Stimulated activated CD8-positive, alpha-beta memory T cell treated with anti-CD3 and anti-CD28 coated beads, Interleukin-12 subunit alpha, Interleukin-12 subunit beta, amount 100 ng/mL, for 24 hours (primary cell): Measurements from ENCODE around the gene EBF3.

ENCODE experiments used
- DNase-seq: peaks from one replicate; pipeline ENCODE4 v3.0.0-alpha.2; 2020; ENCODE audit errors: extremely low read depth

Gene EBF3

GRCh38 chr10:129871966-129872365, 92.1 kb downstream of the EBF3 start:
- DNase-seq, result no peak

- DNase-seq, result no peak
Observed at GRCh38 chr10:129870961-129871621, 93.0 kb downstream of the EBF3 start.

- no peak for DNase-seq
Observed at GRCh38 chr10:129870474-129870757, 93.7 kb downstream of the EBF3 start.

- DNase-seq, result no peak
Observed at GRCh38 chr10:129869596-129870473, 94.2 kb downstream of the EBF3 start.

- no peak for DNase-seq
Observed at GRCh38 chr10:129868449-129869035, 95.5 kb downstream of the EBF3 start.

GRCh38 chr10:129867631-129868179, 96.4 kb downstream of the EBF3 start:
- no peak for DNase-seq

- DNase-seq, result no peak
Observed at GRCh38 chr10:129866894-129867293, 97.2 kb downstream of the EBF3 start.

GRCh38 chr10:129865960-129866359, 98.1 kb downstream of the EBF3 start:
- DNase-seq, result no peak

GRCh38 chr10:129865413-129865812, 98.7 kb downstream of the EBF3 start:
- no peak for DNase-seq

- no peak for DNase-seq
Observed at GRCh38 chr10:129864601-129865126, 99.4 kb downstream of the EBF3 start.

GRCh38 chr10:129864082-129864481, 100.0 kb downstream of the EBF3 start:
- DNase-seq, result no peak

- DNase-seq, result no peak
Observed at GRCh38 chr10:129863201-129863663, 100.8 kb downstream of the EBF3 start.

GRCh38 chr10:129861776-129862531, 102.1 kb downstream of the EBF3 start:
- DNase-seq, result no peak

GRCh38 chr10:129860396-129860795, 103.7 kb downstream of the EBF3 start:
- DNase-seq, result no peak

- no peak for DNase-seq
Observed at GRCh38 chr10:129859536-129859935, 104.5 kb downstream of the EBF3 start.

- no peak for DNase-seq
Observed at GRCh38 chr10:129857242-129857960, 106.7 kb downstream of the EBF3 start.

GRCh38 chr10:129855836-129856563, 108.1 kb downstream of the EBF3 start:
- DNase-seq, result no peak

GRCh38 chr10:129854796-129855705, 109.0 kb downstream of the EBF3 start:
- DNase-seq, result no peak

- no peak for DNase-seq
Observed at GRCh38 chr10:129854158-129854557, 109.9 kb downstream of the EBF3 start.
